SIG-M5 treated with dmso at 0.1 percent for 504 hours (cell line): ENCODE measurements around the gene SRRM4.

Experiments used
- DNase-seq: peaks from one replicate; lab custom pipeline; 2025; ENCODE audit not compliant: unreplicated experiment; lab: John Stamatoyannopoulos, UW

Gene SRRM4, protein sequence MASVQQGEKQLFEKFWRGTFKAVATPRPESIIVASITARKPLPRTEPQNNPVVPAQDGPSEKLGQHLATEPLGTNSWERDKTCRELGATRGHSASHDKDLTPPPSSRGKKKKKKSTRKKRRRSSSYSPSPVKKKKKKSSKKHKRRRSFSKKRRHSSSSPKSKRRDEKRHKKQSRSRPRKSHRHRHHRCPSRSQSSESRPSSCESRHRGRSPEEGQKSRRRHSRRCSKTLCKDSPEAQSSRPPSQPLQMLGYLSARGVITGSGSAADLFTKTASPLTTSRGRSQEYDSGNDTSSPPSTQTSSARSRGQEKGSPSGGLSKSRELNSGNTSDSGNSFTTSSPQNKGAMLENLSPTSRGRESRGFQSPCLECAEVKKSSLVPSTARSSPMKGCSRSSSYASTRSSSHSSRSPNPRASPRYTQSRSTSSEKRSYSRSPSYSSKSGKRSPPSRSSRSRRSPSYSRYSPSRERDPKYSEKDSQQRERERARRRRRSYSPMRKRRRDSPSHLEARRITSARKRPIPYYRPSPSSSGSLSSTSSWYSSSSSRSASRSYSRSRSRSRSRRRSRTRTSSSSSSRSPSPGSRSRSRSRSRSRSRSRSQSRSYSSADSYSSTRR

DNA sequence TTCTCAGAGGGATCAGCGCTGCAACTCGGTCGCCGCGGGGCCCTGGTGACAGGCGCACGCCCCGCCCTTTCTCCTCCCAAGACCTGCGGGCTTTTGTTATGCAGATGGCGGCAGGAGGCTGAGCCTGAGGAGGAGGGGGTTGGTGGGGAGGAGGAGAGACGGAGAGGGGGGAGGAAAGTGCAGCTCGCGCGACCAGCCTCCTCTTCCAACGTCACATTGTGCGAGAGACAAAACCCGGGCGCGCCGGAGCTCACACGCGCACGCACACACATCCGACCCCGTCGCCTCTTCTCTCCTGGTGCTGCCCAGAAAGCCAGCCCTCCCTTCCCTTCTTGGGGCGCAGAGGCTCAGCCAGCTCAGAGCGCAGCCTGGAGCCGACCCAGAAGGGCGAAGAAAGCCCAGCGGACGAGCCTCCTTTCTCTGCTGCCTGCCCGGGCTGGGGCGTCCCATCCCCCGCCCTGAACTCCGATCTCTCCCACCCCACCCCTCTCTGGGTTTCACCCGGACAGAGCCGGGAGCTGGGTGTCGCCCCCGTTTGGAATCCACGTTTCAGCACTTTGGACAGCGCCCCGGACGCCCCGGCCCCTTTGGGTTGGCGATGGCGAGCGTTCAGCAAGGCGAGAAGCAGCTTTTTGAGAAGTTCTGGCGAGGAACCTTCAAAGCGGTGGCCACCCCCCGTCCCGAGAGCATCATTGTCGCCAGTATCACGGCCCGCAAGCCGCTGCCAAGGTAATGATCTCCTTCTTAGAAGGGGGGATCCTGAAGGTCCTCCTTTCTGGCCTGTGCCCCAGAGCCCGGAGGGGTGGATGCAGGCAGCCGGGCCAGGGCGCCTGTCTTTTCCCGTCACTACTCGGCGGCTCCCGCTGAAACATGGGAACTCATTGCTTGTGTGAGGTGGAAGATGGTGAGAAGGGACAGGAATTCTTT, at the start of gene SRRM4:
SRRM4 (plus strand) TSS at position 257 of the 927 bp plus-strand sequence; CDS start at position 599, 342 bp downstream.
- DNase-seq, result no peak

GRCh38 chr12:118946256-118946655, 35.1 kb upstream of the SRRM4 start:
- DNase-seq, result no peak

DNA sequence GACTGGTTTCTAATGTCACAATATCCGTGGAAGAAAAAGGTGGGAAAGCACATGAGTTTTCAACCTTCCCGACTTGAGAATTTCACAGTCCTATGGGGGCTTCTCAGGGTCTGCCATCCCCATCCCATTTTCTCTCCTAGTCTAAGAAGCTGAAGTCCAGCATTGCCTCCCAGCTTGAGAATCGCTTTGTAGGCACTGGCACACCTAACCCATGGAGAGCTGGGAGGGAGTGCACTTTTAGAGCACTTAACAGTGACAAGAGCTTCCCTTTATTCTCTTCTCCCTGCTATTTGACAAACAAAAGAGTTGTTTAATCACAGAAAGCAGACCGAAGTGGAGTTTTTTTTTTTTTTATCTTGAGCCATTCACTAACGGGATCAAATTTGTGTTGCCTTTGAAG, 22.8 kb upstream of the SRRM4 start:
- no peak for DNase-seq

GRCh38 chr12:118959348-118959747, 22.0 kb upstream of the SRRM4 start:
- DNase-seq, result no peak

GRCh38 chr12:118959985-118960560, 21.3 kb upstream of the SRRM4 start:
- no peak for DNase-seq

DNA sequence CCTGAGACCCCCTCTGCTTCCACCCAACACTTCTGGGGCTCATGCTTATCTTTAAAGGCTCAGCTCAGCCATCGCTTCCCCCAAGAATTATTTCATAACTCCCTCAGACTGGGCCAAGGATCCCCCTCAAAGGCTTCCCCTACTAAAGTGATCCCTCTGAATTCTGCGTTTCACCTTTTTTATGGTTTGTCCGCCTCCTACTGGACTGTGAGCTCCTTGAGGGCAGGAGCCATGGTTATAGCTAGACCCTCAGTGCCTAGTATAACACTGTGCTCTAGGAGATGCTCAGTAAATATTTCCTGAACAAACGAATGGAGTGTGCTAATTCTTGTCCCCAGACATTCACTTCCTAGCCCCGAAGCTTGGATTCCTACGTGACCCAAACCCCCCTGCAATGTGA, 20.5 kb upstream of the SRRM4 start:
- no peak for DNase-seq

- DNase-seq, result no peak
Observed at GRCh38 chr12:118964988-118965387, 16.4 kb upstream of the SRRM4 start.

DNA sequence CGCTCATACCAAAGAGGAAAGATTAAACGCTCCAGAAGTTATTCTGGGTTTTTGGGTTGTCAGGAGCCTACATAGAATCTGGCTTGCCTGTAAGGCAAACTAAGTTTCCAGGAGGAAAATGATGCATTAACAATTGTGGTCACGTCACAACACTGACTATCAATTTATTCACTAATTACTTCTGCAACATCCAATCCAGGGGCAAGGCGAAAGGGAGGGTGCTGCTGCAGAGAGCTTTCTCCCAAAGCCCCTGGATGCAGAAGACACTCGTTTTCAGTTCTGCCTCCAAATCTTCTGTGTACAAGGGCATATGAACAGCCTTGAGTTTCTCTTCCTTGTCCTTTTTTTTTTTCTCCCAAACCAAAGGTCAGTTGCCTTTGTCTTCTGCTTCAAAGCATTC, 10.5 kb upstream of the SRRM4 start:
- DNase-seq, result no peak

- DNase-seq, result no peak
Observed at GRCh38 chr12:118972982-118973381, 8.4 kb upstream of the SRRM4 start.

GRCh38 chr12:118979763-118980406, 1.5 kb upstream of the SRRM4 start:
- DNase-seq, result peak; percentile 44

DNA sequence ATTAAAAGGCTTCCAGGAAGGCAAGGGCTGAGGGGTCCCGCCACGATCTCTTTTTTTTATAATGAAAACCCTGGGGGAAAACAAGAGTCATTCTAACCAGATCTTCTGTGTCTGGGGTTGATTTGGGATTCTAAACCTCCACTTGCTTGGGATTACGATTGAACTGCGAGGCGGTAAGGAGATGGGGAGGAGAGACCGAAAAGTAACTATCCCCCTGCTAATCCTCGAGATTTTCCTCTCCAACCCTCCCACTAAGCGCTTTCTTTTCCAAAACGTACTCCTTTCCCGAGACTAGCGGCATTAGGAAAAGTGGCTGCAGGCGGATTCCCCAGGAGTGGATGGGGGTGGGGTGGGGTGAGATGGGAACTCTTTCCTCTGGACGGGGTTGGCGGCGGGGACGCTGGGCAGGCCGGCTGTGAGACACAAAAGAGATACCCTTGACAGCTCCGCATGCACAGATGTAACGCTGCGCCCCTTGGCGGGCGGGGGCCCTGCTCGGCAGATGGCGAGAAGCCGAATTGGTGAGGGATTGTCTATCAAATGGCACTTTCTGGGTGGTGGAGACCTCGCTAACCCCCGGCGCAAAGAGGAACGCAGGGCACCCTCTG, 830 bp upstream of the SRRM4 start:
- DNase-seq, result no peak

DNA sequence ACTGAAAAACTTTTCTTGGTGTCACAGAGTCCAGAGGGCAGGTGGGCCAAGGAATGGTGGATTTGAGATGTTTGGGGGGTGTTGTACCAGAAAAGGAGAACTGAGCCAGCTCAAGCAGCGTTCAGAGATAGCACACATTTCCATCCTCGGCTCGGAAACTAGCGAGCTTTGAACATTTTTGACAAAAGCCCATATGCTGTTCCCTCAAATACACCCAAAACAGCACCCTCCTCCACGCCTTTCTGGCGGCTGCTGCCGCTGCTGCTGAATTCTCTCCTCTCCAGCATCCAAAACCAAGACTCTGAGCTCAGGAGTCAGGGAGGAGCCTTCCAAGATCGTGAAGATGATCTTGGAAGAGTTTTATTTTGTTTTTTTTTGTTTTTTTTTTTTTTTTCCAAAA, 961 bp downstream of the SRRM4 start:
- DNase-seq, result no peak

GRCh38 chr12:118982984-118983761, 1.8 kb downstream of the SRRM4 start:
- DNase-seq, result no peak

DNA sequence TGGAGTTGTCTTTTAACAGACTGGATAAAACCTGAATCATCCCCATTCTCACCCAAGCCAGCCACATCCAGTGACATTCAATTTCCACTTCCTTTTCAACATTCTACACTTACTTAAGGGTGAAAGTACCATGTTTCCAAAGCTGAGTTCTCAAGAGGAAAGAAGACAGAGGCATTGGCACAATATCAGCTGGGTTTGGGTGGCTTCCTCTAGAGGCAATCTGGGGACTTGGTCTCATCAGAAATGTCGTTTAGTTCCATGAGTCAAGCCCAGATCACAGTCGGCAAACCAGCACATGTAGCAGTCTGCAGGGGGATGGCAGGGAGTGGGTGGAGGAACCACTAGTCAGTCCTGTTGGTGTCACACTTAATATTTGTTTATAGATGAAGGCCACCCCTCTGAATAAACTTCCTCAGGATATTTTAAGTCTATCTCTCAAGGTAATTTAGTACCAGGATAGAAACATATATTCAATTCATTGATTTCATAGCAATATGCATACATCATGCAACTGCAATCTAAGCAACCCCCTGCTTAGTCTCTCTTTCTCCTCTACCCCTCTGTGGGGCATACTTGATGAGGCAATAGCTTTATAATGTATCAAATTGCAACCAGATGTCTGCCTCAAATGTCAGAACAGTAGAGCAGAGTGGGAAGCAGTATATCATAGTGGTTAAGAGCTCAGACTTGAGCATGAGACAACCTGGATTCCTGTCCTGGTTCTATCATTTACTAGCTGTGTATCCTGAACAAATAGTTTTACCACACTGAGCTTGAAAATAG, 3.0 kb downstream of the SRRM4 start:
- no peak for DNase-seq

GRCh38 chr12:118986050-118986449, 4.7 kb downstream of the SRRM4 start:
- DNase-seq, result no peak

GRCh38 chr12:118999107-118999506, 17.8 kb downstream of the SRRM4 start:
- DNase-seq, result no peak

GRCh38 chr12:119005085-119005484, 23.7 kb downstream of the SRRM4 start:
- DNase-seq, result no peak

- no peak for DNase-seq
Observed at GRCh38 chr12:119005913-119006312, 24.6 kb downstream of the SRRM4 start.

- no peak for DNase-seq
Observed at GRCh38 chr12:119006746-119007145, 25.4 kb downstream of the SRRM4 start.
